HG03457 (cell line): Measurements from ENCODE around the gene CDH22.

Experiments used
- ATAC-seq: cut with Tn5 transposase; IDR thresholded peaks from one replicate; pipeline ENCODE4 v1.9.1; 2021; ENCODE audit warnings: moderate number of reproducible peaks; ENCODE audit not compliant: unreplicated experiment

The CDH22 gene

GRCh38 chr20:46343348-46343974, 35.2 kb upstream of the CDH22 start:
- no peak for ATAC-seq

- no peak for ATAC-seq
Observed at GRCh38 chr20:46342451-46343347, 34.4 kb upstream of the CDH22 start.

GRCh38 chr20:46342010-46342378, 33.7 kb upstream of the CDH22 start:
- ATAC-seq, result no peak

GRCh38 chr20:46341074-46342009, 33.0 kb upstream of the CDH22 start:
- ATAC-seq, result no peak

- ATAC-seq, result no peak
Observed at GRCh38 chr20:46339037-46339436, 30.7 kb upstream of the CDH22 start.

GRCh38 chr20:46336735-46337134, 28.4 kb upstream of the CDH22 start:
- ATAC-seq, result no peak

- no peak for ATAC-seq
Observed at GRCh38 chr20:46334303-46334904, 26.1 kb upstream of the CDH22 start.

GRCh38 chr20:46333161-46333991, 25.1 kb upstream of the CDH22 start:
- no peak for ATAC-seq

- ATAC-seq, result no peak
Observed at GRCh38 chr20:46332373-46333160, 24.3 kb upstream of the CDH22 start.

GRCh38 chr20:46331611-46332361, 23.5 kb upstream of the CDH22 start:
- ATAC-seq, result no peak

GRCh38 chr20:46330831-46331371, 22.6 kb upstream of the CDH22 start:
- no peak for ATAC-seq

GRCh38 chr20:46330072-46330763, 21.9 kb upstream of the CDH22 start:
- no peak for ATAC-seq

- no peak for ATAC-seq
Observed at GRCh38 chr20:46328200-46328882, 20.0 kb upstream of the CDH22 start.

- no peak for ATAC-seq
Observed at GRCh38 chr20:46327557-46327956, 19.3 kb upstream of the CDH22 start.

GRCh38 chr20:46325789-46326188, 17.5 kb upstream of the CDH22 start:
- no peak for ATAC-seq

GRCh38 chr20:46324960-46325703, 16.8 kb upstream of the CDH22 start:
- ATAC-seq, result no peak
